ENCODE measurements around the gene PPIB.
"Not testable (repeated sequence)": the region's sequence is repeated elsewhere in the genome, so short reads cannot be mapped to it uniquely, and the experiment has no call there.

The PPIB gene

GRCh38 chr15:64110950-64111678, 51.7 kb downstream of the PPIB start:
- no peak for DNase-seq

GRCh38 chr15:64110108-64110701, 52.6 kb downstream of the PPIB start:
- not testable (repeated sequence) for DNase-seq

- no peak for DNase-seq
Observed at GRCh38 chr15:64107337-64107736, 55.5 kb downstream of the PPIB start.
